HG03354 (cell line): ENCODE measurements around the gene LINC00237.

Experiments used
- ATAC-seq: cut with Tn5 transposase; IDR thresholded peaks from one replicate; pipeline ENCODE4 v1.9.1; 2021; ENCODE audit warnings: mild to moderate bottlenecking; ENCODE audit not compliant: unreplicated experiment, poor library complexity, severe bottlenecking

LINC00237 gene

DNA sequence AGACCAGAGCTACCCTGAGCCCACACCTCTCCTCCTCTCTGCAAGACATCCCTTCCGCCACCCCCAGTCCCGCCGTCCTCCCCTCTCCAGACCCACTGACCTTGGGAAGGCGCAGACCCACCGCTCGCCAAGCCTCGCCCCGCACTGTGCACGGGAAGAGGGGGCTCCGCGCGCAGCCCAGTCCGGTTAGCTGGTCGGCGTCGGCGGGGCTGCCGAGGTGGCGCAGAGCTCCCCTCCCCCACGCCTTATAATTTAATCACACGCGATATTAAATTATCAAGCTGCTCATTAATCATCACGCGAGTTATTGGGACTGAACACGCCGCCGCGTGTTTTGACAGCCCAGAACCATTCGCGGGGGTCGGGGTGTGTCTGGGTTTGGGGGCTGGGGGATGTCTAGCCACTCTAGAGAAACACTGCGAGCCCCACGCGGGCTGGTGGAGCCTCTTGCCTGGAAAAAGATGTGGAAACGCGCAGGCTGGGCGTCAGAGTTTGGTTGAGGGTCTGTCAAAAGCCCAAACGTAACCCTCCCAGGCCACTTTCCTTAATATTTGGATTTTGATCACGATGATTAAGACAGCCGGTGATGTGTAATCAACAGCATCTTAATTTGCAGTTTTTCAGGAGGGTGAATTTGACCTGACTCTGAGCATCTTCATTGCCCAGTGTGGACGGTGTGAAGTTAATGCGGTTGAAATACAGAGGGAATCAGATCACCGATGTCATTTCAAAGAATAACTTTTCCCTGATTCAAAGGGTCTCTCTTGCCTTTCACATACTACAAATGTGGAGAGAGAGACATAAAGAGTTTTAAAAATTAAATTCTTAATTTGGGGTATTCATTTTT is at the start of gene LINC00237:
Gene LINC00237, minus strand, starts transcription at position 188 of the 847 bp plus-strand sequence.
- ATAC-seq: no peak

- ATAC-seq: no peak
Measured at GRCh38 chr20:21155268-21155667, 49.1 kb upstream of the LINC00237 start.

GRCh38 chr20:21154692-21155091 is 48.5 kb upstream of the LINC00237 start:
- no peak for ATAC-seq

GRCh38 chr20:21151791-21152190 is 45.6 kb upstream of the LINC00237 start:
- ATAC-seq: no peak

DNA sequence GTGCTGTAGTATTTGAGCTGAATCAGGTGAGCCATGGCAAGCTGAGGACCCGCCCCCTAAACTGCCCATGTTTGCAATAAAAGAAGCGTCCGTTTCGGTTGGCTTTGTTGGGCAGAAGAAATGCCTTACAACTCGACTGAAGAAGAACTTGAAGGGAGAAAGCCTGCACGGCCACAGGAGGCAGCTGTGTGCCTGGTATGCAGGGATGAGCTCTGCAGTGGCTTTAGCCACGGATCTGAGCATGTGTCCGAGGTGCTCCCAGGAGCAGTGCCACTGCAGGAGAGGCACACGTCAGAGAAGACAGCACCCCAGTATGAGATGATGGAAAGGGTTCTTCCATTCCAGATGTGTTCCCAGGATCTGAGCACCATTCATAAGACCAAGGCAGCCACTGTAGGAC is 43.2 kb upstream of the LINC00237 start:
- no peak for ATAC-seq

DNA sequence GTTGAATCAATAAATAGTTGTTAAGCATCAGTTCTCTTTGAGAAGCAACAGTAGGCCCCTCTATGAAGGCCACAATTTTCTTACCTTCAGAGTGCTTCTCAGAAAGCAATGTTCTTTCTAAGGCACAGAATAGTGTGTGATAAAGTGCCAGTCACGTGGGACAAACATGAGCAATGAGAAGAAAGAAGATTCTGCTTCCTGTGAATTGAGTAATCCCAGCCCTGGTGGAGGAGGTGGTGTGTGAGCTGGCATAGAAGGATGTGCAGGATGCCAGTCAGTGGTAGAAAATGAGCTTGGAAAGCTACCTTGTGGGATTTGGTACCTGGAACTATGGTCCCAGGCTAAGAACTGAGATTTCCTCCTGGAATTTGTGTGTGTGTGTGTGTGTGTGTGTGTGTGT is 41.4 kb upstream of the LINC00237 start:
- ATAC-seq: no peak

- ATAC-seq: no peak
Measured at GRCh38 chr20:21146215-21146614, 40.1 kb upstream of the LINC00237 start.

DNA sequence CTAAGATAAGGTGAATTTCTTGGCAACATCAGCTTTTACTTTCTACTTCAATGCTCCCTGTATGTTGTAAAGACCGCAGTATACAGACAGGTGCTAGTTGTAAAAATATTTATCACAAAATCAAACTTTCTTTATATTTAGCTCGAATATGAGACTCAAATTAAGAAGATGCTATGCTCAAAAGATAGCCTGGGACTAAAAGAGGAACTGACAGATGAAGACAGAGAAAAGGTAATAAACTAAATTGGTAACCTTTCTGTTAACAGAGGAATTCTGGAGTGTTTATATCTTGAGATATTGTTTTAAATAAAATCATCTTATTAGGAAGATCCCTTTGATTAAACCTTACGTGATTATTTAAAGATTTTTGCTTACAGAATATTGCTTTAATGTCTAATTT is 39.3 kb upstream of the LINC00237 start:
- ATAC-seq: no peak

- no peak for ATAC-seq
Measured at GRCh38 chr20:21143194-21143890, 37.2 kb upstream of the LINC00237 start.

DNA sequence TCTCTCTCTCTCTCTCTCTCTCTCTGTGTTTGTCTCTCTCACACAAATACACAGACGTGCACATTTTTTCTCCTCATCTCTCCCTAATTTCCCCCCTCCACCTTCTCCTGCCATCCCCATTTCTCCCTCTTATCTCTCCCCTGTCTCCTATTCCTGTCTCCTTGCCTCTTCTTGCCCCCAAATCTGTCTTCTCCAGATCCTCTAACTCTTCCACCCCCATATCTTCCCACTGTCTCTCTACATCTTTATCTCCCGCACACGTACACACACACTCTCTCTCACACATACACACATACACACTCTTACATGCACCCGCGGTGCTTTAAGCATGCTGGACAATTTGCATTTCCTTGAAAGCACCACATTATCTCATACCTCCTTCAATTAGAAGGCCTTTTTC is 35.7 kb upstream of the LINC00237 start:
- no peak for ATAC-seq

DNA sequence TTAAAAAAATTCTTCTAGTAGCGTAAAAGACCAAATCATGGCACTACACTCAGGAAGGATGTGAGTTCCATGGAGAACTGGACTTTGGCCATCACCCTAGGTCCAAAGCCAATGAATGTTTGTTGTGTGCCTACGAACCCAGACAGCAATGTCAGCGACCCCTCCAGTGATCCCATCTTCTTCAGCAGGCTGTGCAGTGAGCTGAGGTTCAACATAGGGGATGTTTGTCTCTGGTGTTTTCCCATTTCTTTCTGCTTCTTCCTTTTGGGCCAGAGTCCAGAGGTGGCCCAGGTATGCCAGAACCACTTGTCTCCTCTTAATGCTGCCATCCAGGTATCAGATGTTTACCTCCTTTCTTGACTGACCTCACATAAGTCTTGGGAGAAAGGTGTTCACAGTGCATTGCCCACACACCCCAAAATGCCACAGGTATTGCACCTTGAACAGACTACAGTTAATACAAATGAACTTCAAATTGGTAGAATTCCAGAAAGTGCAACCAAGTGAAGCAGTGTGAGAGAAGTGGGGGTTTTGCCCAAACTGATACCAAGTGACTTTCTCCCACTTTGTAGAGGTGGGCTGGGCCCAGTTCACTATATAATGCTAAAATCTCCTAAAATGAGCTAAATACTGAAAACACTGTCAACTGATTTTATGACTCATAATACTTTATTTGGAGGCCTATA is 33.9 kb upstream of the LINC00237 start:
- no peak for ATAC-seq

- no peak for ATAC-seq
Measured at GRCh38 chr20:21137078-21137477, 30.9 kb upstream of the LINC00237 start.

GRCh38 chr20:21136015-21136732 is 30.0 kb upstream of the LINC00237 start:
- ATAC-seq: no peak

DNA sequence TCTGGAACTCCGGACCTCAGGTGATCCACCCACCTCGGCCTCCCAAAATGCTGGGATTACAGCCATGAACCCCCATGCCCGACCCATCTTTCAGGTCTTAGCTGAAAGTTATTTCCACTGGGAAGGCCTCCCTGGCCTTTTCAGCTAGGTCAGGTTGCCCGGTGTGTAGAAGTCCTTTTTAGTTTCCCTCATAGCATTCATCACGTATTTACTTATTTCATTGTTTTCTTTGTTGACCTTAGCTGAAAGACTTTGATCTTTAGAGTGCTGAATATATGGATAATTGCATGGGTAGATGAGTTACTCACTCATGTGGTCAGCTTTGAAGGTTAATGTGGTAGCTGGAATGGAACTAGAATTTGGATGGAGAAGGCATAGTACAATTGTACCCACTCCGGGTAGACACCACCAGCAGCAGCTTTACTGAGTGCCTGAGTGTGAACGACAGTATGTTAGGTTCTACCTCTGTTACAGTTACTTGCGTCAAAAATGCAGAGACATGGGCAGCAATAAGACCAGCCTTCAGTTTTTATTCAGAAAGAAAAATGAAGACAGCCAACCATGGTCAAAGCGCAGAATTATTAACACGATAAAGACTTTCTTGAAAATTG is 28.8 kb upstream of the LINC00237 start:
- no peak for ATAC-seq

GRCh38 chr20:21133917-21134622 is 27.9 kb upstream of the LINC00237 start:
- ATAC-seq: no peak

GRCh38 chr20:21133404-21133803 is 27.2 kb upstream of the LINC00237 start:
- no peak for ATAC-seq

DNA sequence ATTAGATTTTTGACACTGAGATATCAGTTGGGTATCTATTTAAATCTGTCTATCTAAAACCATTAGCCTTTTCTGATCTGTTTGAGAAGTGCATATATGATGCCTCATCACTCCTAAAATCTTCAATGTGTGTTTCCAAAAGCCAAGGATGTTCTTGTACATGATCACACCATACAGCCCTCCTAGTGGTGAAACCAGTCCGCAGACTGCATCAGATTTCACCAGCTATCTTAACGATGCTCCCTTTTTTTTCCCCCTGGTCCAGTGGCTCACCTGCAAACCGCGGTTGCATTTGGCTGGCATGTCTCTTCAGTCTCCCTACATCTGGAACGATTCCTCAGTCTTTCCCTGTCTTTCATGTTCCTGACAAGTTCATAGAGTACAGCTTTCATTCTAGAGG is 23.7 kb upstream of the LINC00237 start:
- no peak for ATAC-seq

GRCh38 chr20:21127201-21127981 is 21.2 kb upstream of the LINC00237 start:
- ATAC-seq: no peak
